ENCODE measurements around the gene HOXA11.

GRCh38 chr7:27224983-27225934, 40.2 kb upstream of the HOXA11 start:
- TF ChIP-seq POLR2AphosphoS5 (IDR thresholded peaks at IDR 0.05) (no peak), POLR2A (IDR thresholded peaks at IDR 0.05) (no peak), CTCF (IDR thresholded peaks at IDR 0.05) (no peak), EP300 (IDR thresholded peaks at IDR 0.05) (no peak)
